T-helper 22 cell (primary cell): ENCODE measurements around the gene ENG.
"Not testable (repeated sequence)": the region's sequence is repeated elsewhere in the genome, so short reads cannot be mapped to it uniquely, and the experiment has no call there.

Experiments used
- DNase-seq: peaks from one replicate; pipeline ENCODE4 v3.0.0-alpha.2; 2020; ENCODE audit warnings: low read depth

Gene ENG

GRCh38 chr9:127841087-127841835 is 13.2 kb downstream of the ENG start:
- DNase-seq, result no peak

GRCh38 chr9:127838375-127839078 is 15.9 kb downstream of the ENG start:
- no peak for DNase-seq

GRCh38 chr9:127837346-127837745 is 17.1 kb downstream of the ENG start:
- DNase-seq, result no peak

- not testable (repeated sequence) for DNase-seq
Observed at GRCh38 chr9:127836561-127836960, 17.9 kb downstream of the ENG start.

GRCh38 chr9:127835991-127836516 is 18.4 kb downstream of the ENG start:
- DNase-seq, result no peak

GRCh38 chr9:127833555-127833954 is 20.9 kb downstream of the ENG start:
- no peak for DNase-seq

GRCh38 chr9:127832248-127832647 is 22.2 kb downstream of the ENG start:
- DNase-seq, result no peak

GRCh38 chr9:127829205-127829906 is 25.1 kb downstream of the ENG start:
- DNase-seq, result no peak

GRCh38 chr9:127828262-127829031 is 26.0 kb downstream of the ENG start:
- DNase-seq, result no peak

GRCh38 chr9:127826253-127826913 is 28.1 kb downstream of the ENG start:
- DNase-seq, result no peak

GRCh38 chr9:127825319-127826051 is 29.0 kb downstream of the ENG start:
- no peak for DNase-seq

- no peak for DNase-seq
Observed at GRCh38 chr9:127822108-127822507, 32.4 kb downstream of the ENG start.

- no peak for DNase-seq
Observed at GRCh38 chr9:127818574-127818973, 35.9 kb downstream of the ENG start.

GRCh38 chr9:127817881-127818434 is 36.5 kb downstream of the ENG start:
- DNase-seq, result no peak

GRCh38 chr9:127816728-127817127 is 37.7 kb downstream of the ENG start:
- DNase-seq, result no peak

GRCh38 chr9:127816362-127816725 is 38.1 kb downstream of the ENG start:
- DNase-seq, result no peak

GRCh38 chr9:127815512-127816361 is 38.7 kb downstream of the ENG start:
- DNase-seq, result no peak

- no peak for DNase-seq
Observed at GRCh38 chr9:127814619-127815511, 39.6 kb downstream of the ENG start.
